Neural progenitor cell (in vitro differentiated cells): ENCODE measurements around the gene ASTN2. TPM values are rescaled to one million over a fixed set of nuclear protein-coding genes. Genes with fewer than 3 reads are reported as not detected.

ENCODE experiments used
- DNase-seq: peaks from one replicate; pipeline ENCODE4 v3.0.0-alpha.2; 2016; ENCODE audit warnings: low spot score
- H2AFZ ChIP-seq: fragments of 200-600 bp; sonication (generic); replicated peaks from 2 replicates; pipeline ENCODE4 v1.6.1; 2016; ENCODE audit warnings: antibody characterized with exemption
- H3F3A ChIP-seq: fragments of 200-600 bp; sonication (generic); 2 replicates; pipeline ENCODE4 v1.6.1; 2016; ENCODE audit warnings: antibody characterized with exemption, low read depth
- H3K27ac ChIP-seq: fragments of 200-600 bp; sonication (generic); 2 replicates; pipeline ENCODE4 v1.5.1; 2016; ENCODE audit warnings: mild to moderate bottlenecking
- H3K27me3 ChIP-seq: fragments of 200-600 bp; sonication (generic); 2 replicates; pipeline ENCODE4 v1.6.1; 2016; ENCODE audit warnings: mild to moderate bottlenecking, moderate library complexity
- H3K36me3 ChIP-seq: fragments of 200-600 bp; sonication (generic); 2 replicates; pipeline ENCODE4 v1.5.1; 2016
- H3K4me1 ChIP-seq: fragments of 200-600 bp; sonication (generic); 2 replicates; pipeline ENCODE4 v1.6.1; 2016; ENCODE audit warnings: mixed run types
- H3K4me2 ChIP-seq: fragments of 200-600 bp; sonication (generic); 2 replicates; pipeline ENCODE4 v1.6.1; 2016
- H3K4me3 ChIP-seq: fragments of 200-600 bp; sonication (generic); 2 replicates; pipeline ENCODE4 v1.5.1; 2016
- H3K79me2 ChIP-seq: fragments of 200-600 bp; sonication (generic); 2 replicates; pipeline ENCODE4 v1.6.1; 2016; ENCODE audit warnings: low read depth
- H3K9ac ChIP-seq: fragments of 200-600 bp; sonication (generic); 2 replicates; pipeline ENCODE4 v1.6.1; 2016
- H3K9me3 ChIP-seq: fragments of 200-600 bp; sonication (generic); 2 replicates; pipeline ENCODE4 v1.5.1; 2016; ENCODE audit warnings: low read depth
- H4K20me1 ChIP-seq: fragments of 200-600 bp; sonication (generic); 2 replicates; pipeline ENCODE4 v1.6.1; 2016; ENCODE audit warnings: low read depth
- H3K27ac Mint-ChIP-seq: 3 replicates; pipeline ENCODE4 v1.8.0; 2021; ENCODE audit warnings: mixed read lengths
- H3K27me3 Mint-ChIP-seq: 2 replicates; pipeline ENCODE4 v1.8.0; 2022; ENCODE audit warnings: low read depth, mild to moderate bottlenecking, inconsistent platforms, moderate library complexity, mixed read lengths; ENCODE audit not compliant: insufficient read depth
- H3K36me3 Mint-ChIP-seq: 3 replicates; pipeline ENCODE4 v1.8.0; 2021; ENCODE audit warnings: mixed read lengths
- H3K4me1 Mint-ChIP-seq: 3 replicates; pipeline ENCODE4 v1.8.0; 2021; ENCODE audit warnings: mixed read lengths
- H3K4me3 Mint-ChIP-seq: 3 replicates; pipeline ENCODE4 v1.8.0; 2021; ENCODE audit warnings: mild to moderate bottlenecking, moderate library complexity, mixed read lengths
- H3K9me3 Mint-ChIP-seq: 3 replicates; pipeline ENCODE4 v1.8.0; 2020; ENCODE audit warnings: mixed read lengths
- CTCF ChIP-seq: fragments of 200-600 bp; sonication (generic); IDR thresholded peaks from 2 replicates; pipeline ENCODE4 v1.5.1; 2017; ENCODE audit warnings: antibody characterized with exemption, mild to moderate bottlenecking
- EZH2 ChIP-seq: fragments of 200-600 bp; sonication (generic); IDR thresholded peaks from 2 replicates; pipeline ENCODE4 v1.6.1; 2017; ENCODE audit warnings: antibody characterized with exemption, mild to moderate bottlenecking, moderate library complexity
- EZH2phosphoT487 ChIP-seq: fragments of 200-600 bp; sonication (generic); IDR thresholded peaks from 2 replicates; pipeline ENCODE4 v1.6.1; 2017; ENCODE audit warnings: antibody characterized with exemption
- small RNA-seq: library from RNA; depleted of rRNA; stranded (forward); fragments of <200 nt; gene quantifications from one replicate; pipeline ENCODE3, GENCODE V24; 2015
- total RNA-seq: library from RNA; depleted of rRNA; stranded (reverse); fragments of >200 nt; gene quantifications from 2 replicates; pipeline ENCODE4 v1.2.3, GENCODE V29; 2015; ENCODE audit warnings: low replicate concordance

Gene ASTN2
- total RNA-seq, 1 donor from 2014 or later, result 8.0 TPM

- Histone ChIP-seq H3K4me3 (no peak overlapping the region), H3K27ac (no peak overlapping the region), H3K79me2 (no peaks in the 10 kb centered on the region), H3K27me3 (no peaks in the 10 kb centered on the region), H2AFZ (no peak overlapping the region), H4K20me1 (no peaks in the 10 kb centered on the region), H3K4me1 (no peaks in the 10 kb centered on the region), H3K9ac (no peak overlapping the region), H3K36me3 (no peaks in the 10 kb centered on the region), H3F3A (no peaks in the 10 kb centered on the region), H3K9me3 (no peaks in the 10 kb centered on the region), H3K4me2 (no peak overlapping the region)
- TF ChIP-seq EZH2phosphoT487, result no peak
- TF ChIP-seq EZH2, result no peak
- no peak for TF ChIP-seq CTCF
- Mint-ChIP-seq H3K4me1 (no peaks in the 10 kb centered on the region), H3K27ac (no peak overlapping the region), H3K36me3 (peaks cover 13% of the 10 kb centered on the region), H3K9me3 (no peaks in the 10 kb centered on the region), H3K4me3 (no peak overlapping the region), H3K27me3 (peaks cover 3% of the 10 kb centered on the region)
- no peak for DNase-seq
Observed at GRCh38 chr9:116379821-116380220, 1035.0 kb downstream of the ASTN2 start.

GRCh38 chr9:116378873-116379272 lies 1036.0 kb downstream of the ASTN2 start:
- TF ChIP-seq EZH2phosphoT487, result no peak
- no peak for TF ChIP-seq CTCF
- TF ChIP-seq EZH2, result no peak
- Histone ChIP-seq H3K4me1 (no peaks in the 10 kb centered on the region), H3K4me3 (no peak overlapping the region), H3K79me2 (no peaks in the 10 kb centered on the region), H3F3A (no peaks in the 10 kb centered on the region), H2AFZ (no peak overlapping the region), H4K20me1 (no peaks in the 10 kb centered on the region), H3K9me3 (no peaks in the 10 kb centered on the region), H3K27ac (no peak overlapping the region), H3K4me2 (no peak overlapping the region), H3K27me3 (no peaks in the 10 kb centered on the region), H3K36me3 (no peaks in the 10 kb centered on the region), H3K9ac (no peak overlapping the region)
- Mint-ChIP-seq H3K27ac (no peak overlapping the region), H3K36me3 (peaks cover 15% of the 10 kb centered on the region), H3K4me3 (no peak overlapping the region), H3K9me3 (no peaks in the 10 kb centered on the region), H3K4me1 (no peaks in the 10 kb centered on the region), H3K27me3 (peaks cover 3% of the 10 kb centered on the region)
- no peak for DNase-seq

GRCh38 chr9:116377179-116377798 lies 1037.6 kb downstream of the ASTN2 start:
- H3K27me3 ChIP-seq, result no peaks in the 10 kb centered on the region
- no peak overlapping the region for H3K27ac ChIP-seq
- DNase-seq, result no peak
- no peak overlapping the region for H2AFZ ChIP-seq
- TF ChIP-seq EZH2phosphoT487 (no peak), CTCF (no peak), EZH2 (no peak)
- H3K9me3 ChIP-seq, result no peaks in the 10 kb centered on the region
- Mint-ChIP-seq H3K27ac (no peak overlapping the region), H3K36me3 (peaks cover 11% of the 10 kb centered on the region), H3K4me3 (no peak overlapping the region), H3K9me3 (no peaks in the 10 kb centered on the region), H3K27me3 (peaks cover 3% of the 10 kb centered on the region), H3K4me1 (no peaks in the 10 kb centered on the region)
- no peak overlapping the region for H3K4me3 ChIP-seq
- H3K4me2 ChIP-seq, result no peak overlapping the region
- H3K36me3 ChIP-seq, result no peaks in the 10 kb centered on the region
- no peaks in the 10 kb centered on the region for H4K20me1 ChIP-seq
- no peak overlapping the region for H3K9ac ChIP-seq
- no peaks in the 10 kb centered on the region for H3K79me2 ChIP-seq
- no peaks in the 10 kb centered on the region for H3F3A ChIP-seq
- H3K4me1 ChIP-seq, result no peaks in the 10 kb centered on the region

Small RNAs within 50 kb of the gene (small RNA-seq; reads per million reads assigned to genes)
- gene SNORA70C, result 0.07 reads per million
